NCI-H460 (cell line): ENCODE data around the gene HELZ2. TPM values are rescaled to one million over a fixed set of nuclear protein-coding genes. Genes with fewer than 3 reads are reported as not detected.

Experiments
- DNase-seq: peaks from one replicate; pipeline ENCODE4 v3.0.0-alpha.2; 2016; ENCODE audit warnings: low read depth; ENCODE audit errors: extremely low read depth
- total RNA-seq: library from RNA; depleted of rRNA; stranded (reverse); fragments of >200 nt; shearing (Covaris generic); gene quantifications from 2 replicates; pipeline ENCODE4 v1.2.3, GENCODE V29; 2014

Gene HELZ2
- total RNA-seq, 1 experiment from 2014 or later = 10.1 TPM

DNA sequence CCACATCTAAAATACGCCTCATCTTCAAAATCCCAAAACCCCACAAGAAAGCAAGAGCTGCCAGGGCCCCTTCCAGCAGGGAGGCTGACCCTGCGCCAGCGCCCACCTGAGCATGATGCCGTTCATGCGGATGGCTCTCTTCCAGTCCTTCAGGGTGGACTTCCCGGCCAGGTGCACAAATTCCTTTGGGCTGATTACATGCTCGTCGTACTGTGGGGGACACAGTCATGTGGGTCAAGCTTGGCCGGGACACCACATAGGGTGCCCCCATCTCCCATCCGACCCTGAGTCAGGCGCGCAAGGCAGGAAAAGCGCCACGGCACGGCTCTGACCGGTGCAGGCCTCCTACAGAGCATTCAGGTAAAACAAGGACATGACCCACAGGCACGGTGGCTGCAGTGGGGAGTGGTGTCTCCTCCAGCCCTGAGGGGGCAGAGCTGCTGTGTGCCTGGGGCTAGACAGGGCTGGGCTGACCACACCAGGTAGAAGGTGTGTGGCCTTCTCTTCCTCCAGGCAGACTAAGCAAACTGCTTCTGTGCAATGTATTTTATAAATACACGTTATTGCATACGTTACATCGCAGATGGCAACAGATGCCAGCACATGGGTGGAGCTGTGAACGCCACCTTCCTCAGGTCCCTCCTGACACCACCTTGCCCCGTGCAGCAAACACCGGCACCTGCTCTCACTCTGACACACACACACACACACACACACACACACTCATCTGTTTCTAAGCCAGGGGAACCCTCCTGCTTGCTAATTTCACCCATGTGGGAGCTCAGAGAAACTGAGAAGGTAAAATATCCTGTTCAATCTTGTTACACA lies 23.8 kb upstream of the HELZ2 start:
- DNase-seq = no peak

DNA sequence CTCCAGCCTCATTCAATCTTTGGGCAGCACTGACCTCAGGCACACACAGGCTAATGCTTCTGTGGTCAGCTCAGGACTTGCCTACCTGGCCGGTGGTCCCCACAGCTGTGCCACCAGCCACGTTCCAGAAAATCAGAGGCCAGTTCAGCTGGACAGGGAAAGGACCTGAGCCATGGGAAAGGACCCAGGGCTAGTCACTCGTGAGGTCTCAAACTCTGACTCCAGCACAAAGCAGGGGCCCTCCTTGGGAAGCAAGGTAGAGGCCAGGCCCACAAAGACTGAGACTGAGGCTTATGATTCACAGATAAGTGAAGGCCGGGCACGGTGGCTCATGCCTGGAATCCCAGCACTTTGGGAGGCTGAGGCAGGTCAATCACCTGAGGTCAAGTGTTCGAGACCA lies 22.4 kb upstream of the HELZ2 start:
- DNase-seq = no peak

DNA sequence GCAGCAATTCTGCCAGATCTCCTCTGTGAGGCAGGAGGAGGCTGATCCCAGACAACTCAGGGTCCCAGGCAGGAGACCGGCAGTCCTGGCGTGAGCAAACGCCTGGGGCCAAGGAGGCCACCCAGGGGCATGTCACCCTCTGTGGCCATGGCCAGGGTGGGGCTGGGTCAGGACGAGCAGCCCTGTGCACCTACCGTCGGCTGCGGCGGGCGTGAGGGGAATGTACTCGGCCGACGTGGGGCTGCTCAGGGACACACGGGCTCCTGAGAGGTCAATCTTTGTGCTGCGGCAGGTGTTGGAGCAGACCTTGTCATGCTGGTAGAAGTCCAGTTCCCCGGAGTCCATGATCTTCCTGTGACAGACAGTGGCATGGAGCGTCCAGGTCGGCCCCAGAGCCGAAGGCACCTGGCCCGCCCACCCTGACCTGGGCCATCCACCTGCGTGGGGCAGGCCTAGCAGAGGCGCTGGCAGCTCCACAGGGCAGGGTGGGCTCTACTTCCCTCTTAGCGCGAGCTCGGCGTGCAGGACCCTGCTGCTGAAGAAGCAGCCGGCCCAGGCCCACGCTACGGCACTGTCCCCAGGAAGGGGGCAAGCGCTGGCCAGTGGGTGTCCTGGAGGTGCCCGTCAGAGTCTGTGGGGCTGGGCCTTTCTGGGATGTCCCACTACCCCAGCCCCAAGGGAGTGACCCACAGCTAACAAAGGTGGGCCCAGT lies 21.5 kb upstream of the HELZ2 start:
- no peak for DNase-seq

DNA sequence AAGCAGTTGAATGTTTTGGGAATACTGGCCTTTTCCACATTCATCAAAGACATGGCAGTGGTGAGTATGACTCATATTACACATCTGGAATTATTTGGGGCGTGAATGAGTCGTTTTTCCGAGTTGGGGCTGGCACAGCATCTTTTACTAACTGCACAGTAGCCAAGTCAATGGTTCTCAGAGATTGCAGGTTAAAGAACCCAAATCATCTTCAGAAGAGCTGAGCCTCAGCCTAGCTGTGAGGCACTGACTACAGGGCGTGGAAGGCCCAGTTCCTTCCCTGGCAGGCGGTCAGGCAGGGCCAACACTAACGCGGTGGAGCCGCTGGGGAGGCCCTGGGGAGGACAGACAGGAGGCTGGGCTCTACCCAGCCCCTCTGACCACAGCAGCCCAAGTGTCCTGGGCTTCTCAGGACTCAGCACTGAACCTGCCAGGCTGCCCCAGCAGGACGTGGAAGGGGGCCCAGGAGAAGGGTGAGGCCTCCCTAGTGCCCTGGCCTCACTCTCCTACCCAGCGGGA lies 20.1 kb upstream of the HELZ2 start:
- no peak for DNase-seq

DNA sequence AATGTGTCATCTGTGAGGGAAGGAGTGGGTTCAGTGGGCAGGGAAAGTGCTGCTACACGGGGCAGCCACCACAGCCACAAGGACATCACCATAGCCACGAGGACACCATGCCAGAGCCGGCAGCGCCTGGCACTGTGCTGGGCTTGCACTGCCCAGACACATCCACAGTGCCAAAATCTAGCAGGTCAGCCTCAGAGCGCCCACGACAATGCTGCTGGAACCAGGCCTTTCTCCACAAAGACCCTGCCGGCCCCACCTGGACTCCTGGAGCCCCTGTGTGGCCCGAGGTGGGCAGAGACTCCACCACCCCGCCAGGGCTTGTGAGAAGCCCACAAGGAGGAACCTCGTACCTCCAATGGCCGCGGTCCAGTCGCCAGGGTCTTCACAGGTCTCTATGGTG lies 18.6 kb upstream of the HELZ2 start:
- no peak for DNase-seq

DNA sequence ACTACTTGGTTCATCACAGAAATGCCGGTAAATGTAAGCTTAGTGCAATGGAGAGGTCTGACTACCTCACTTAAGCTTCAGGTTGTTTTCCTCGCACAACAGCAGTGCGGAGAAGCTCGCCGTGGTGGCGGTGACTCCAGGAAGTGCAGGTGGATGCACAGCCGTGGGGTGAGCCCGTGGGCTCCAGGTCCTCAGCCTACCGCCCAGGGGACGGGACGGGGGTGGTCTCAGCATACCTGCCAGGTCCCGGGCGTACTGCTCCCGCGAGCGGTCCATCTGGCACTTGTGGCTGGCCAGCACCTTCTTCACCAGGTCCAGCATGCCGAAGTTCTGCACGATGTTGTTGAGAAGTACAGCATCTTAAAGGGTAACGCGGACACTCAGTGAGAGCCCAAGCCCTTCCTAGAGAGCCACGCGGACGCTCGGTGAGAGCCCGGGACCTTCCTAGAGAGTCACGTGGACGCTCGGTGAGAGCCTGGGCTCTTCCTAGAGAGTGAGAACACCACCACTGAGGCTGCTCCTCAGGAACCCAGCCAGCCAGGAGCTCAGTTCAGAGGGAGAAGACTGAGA lies 17.8 kb upstream of the HELZ2 start:
- DNase-seq = no peak

DNA sequence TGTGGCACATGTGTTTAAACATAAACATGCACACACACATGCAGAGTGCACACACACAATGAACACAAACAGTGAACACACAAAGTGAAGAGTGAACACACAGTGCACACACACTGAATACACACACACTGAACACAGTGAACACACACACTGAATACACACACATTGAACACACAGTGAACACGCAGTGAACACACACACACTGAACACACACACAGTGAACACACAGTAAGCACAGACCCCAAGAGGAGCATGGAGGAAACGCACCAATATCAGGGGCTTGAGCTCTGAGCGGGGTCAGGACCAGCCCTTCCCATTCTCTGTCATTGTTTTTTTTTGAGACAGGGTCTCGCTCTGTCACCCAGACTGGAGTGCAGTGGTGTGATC lies 17.1 kb upstream of the HELZ2 start:
- no peak for DNase-seq

DNA sequence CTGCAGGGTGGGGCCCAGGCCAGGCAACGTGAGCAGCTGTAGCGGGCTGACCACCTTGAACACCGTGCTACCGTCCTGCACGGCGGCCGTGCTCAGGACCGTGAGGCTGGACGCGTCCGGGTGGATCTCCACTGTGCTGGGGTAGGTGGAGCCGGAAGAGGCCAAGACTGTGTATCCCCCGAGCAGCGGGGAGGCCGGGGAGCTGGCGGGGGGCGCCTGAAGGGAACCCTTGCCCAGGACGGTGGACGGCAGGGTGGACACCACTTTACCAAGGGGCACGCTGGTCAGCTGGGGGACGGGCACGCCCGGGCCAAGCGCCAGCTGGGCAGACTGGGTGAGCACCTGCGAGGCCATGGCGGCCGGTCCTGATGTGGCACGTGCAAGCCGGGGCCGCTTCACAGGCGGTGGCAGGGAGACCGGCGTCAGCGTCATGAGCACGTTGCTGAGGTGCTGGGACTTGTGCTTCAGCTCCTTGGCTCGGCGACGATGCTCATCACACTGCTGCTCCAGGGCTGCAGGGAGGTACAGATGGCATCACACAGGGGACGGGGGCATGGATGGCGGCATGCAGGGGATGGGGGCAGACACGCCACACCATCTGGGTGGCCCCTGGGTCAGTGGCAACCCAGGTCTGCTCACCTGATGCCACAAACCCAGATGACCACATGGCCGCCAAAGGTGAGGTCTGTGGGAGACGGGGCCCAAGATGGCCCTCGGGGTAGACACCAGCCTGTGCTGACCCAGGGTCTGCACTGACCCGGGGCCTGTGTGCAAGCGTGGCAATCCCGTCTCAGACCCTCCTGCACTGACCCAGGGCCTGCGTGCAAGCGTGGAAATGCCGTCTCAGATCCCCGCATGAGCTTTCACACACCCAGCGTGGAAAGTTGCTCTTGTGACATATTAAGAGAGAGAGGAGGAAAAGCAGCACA lies 16.4 kb upstream of the HELZ2 start:
- no peak for DNase-seq

DNA sequence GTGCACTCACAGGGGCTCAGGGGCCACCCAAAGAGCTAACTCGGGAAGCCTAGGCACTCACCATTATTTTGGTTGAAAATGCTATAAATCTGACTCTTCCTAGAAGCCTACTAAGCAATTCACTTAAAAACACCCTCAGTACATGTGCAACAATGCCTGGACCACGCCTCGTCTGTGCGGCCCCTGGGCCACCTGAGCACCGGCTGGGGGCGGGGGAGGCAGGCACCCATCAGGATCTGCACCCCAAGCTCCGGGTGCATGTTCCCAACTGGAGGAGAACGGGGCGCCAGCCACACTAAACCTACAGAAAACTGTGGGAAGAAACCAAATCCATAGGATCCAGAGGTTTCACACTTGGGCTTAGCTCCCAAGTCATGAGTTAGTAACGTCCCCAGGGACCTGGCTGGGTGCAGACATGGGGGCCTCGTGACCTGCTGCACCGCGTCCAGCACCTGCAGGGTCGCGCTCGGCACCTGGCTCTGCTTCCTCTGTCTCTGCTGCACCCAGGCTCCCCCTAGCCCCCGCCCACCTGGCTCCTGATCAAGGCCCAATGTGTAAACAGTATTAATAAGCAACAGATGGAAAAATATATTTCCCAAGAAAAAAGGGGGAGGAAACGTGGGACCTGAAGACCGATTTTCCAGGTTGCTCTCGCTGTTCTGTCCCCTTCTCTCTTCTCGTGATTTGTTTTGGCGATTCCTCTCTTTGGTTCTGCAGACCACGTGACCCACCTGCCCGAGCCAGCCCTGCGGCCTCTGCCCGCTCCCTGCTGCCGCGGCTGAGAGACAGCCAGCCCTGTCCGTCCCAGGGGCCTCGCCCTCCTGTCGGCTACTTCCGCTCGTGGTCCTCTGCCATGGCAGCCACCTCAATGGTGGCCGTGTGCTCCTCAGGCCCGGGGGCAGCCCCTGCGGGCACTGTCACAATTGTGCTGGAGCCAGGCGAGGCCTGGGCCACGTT lies 15.5 kb upstream of the HELZ2 start:
- no peak for DNase-seq

DNA sequence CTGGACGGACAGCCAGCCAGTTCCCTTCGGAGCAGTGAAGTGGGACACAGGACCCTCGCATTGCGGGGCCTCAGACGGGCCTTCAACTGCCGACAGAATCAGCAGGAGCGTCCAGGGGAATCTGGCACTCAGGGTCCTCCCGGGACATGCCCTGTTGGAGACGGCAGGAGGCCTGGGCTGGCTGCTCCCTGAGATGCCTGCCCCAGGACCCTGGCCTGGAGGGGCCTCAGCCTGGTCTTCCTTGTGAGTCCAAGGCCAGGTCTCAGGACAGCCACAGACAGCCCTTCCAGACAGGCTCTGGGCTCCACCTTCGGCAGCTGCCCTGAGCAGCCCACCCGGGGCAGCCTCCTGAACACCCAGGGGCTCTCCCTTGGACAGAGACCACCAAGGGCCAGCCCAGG lies 14.6 kb upstream of the HELZ2 start:
- no peak for DNase-seq

DNA sequence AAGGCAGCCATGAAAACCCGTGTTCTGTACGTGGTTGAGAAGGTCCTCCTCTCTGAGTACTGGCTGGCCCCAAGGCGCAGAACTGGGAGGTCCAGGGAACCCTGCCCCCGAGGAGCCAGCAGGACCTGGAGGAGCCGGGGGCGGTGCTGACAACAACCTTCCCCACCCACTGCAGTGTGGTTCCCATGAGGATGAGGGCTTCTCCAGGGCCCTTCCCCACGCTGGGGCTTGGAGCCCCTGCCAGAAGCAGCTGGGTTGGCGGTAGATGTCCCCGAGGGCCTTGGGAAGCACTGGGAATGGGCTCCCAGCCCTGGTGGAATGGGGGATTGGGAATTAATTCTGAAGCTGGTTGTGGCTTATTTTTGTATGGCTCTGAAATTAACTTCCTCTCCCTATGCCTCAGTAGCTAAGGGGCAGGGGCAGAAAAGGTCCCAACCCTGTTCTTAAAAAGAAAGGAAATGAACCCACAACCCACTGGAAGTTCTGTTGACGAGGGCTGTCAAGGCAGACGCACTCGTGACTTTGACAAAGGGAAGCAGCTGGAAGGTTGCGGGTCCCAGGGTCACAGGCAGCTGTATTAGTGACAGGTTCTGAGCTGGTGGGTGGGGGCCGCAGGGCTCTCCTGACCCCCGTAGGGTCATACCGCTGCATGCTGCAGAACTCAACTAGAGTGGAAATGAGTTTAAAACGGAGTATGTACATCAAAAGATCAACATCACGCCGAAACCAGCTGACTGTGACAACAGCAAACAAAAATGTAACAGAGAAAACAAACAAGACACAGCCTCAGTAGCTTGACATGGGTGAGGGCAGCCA lies 13.9 kb upstream of the HELZ2 start:
- DNase-seq = no peak

DNA sequence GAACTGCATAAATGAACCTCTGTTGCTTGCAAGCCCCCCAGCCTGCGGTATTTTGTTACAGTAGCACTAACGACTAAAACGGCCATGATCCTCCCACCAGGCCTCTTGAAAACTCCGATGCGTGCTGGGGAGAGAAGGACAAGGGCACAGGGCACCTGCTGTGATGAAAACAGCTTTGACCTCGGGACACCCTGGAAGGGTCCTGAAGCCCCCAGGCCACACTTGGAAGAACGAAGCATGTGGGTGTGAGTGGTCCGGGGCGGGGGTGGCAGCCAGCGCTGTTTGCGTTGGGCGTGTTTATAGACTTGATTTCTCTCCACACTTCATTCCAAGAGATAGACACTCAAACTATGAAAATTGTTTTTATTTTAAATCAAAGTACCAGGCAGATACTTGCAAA lies 13.2 kb upstream of the HELZ2 start:
- no peak for DNase-seq

DNA sequence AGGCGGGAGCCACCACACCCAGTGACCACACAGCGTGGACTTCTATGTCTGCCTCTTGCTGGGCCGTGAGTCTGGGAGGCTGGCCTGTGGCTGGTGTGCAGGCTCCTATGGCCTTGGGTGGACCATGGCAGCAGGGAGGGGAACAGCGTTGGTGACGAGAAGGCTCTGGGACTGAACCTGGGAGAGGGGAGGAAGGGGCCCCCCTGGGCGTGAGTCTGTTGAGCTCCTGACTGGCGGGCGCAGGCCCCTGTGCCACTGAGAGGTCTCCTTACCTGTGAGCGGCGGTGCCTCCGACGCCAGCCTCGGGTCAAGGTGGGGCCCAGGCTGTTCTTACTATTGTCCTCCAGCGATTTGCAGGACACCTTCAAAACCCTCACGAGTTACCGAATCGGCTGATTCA lies 12.8 kb upstream of the HELZ2 start:
- DNase-seq = no peak

DNA sequence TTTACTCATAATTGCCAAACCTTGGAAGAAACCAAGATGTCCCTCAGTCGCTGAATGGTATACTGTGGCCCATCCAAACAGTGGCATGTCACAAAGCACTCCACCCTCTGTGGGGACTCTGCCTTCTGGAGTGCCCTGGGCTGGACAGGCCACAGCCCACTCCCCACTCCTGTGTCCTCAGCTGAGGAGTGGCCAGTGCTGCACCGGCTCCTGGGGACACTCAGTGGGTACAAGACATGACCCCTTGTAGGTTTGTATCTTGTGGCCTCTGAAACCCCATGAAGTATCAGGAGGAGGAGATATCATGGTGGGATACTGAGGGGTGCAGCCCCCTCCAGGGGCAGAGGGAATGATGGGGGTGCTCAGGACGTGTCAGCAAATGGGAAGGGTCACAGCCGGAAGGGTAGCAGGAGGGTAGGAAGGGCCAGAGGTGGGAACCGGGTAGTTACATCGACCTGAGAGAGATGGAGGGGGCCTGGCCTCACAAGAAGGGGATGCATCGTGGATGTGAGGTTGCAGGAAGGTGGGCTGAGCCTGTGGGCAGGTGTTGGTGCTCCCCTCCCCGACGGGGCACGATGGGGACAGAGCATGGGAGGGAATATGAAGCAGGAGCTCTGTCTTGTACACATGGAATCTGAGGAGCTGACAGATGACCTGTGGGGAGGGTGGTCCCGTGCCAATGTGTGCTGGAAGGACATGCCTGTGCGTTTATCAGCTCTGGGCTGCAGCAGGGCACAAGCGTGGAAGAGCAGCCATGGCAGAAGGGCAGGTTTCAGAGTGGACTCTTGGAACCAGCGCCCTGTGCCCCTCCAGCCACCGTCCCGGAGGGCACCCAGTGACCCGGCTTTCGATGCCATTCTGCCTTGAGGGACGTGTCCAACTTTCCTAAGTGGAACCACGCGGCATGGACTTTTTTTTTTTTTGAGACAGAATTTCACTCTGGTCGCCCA lies 11.9 kb upstream of the HELZ2 start:
- DNase-seq = no peak

DNA sequence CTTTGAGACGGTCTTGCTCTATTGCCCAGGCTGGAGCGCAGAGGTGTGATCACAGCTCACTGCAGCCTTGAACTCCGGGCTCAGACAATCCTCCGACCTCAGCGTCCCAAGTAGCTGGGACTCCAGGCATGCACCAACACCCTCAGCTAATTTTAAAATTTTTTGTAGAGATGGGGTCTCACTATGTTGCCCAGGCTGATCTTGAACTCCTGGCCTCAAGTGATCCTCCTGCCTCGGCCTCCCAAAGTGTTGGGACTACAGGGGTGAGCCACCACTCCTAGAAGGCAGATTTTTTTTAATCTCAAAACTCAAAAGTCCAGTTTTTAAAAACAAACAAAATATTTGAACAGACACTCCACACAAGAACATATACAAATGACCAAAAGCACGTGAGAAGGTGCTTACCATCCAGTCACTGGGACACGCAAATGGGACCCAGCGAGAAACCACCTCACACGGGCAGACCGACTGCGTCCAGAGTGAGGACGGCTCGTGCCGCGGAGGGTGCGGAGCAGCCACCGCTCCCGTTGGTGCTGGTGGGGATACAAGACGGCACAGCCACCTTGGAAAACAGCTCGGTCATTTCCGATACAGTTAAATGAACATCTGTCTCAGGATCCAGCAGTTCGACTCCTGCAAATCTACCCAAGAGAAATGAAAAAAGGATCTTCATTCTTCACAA lies 8.5 kb upstream of the HELZ2 start:
- DNase-seq = no peak

DNA sequence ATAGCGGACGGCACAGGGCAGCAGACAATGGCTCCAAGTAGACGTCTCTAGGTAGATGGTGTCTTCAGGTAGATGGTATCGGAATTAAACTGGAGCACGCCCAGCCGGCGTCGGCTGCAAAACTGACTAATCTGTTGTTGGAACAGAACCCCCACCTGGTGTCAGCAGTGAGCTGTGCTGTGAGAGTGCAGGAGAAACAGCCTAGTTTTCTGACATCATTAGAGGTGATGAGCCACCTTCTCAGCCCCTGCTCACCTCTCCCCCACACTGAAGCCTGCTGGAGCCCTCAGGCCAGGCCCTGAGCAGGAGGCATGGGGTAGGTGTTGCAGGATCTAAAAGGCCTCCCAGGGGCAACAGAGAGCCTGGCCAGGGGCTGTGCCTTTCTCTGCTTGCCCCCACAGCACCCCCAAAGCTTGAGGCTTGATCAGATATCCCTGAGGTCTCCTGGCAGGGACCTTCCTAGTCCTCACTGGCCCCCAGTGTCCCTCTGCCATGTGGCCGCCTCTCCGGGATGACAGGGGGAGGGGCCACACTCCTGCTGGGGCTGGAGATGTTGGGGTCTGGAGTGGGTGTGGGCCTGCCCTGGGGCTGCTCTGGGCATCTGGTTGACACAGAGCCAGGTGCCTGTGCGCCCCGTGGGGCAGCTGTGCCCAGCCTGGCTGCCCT lies 6.9 kb upstream of the HELZ2 start:
- DNase-seq = no peak
